ENCODE data around the gene CHAT. TPM values are rescaled to one million over a fixed set of nuclear protein-coding genes. Genes with fewer than 3 reads are reported as not detected.

Gene CHAT
- total RNA-seq, 4 donors from 2014 or later = not detected

GRCh38 chr10:49627038-49627437, 13.2 kb downstream of the CHAT start:
- Histone ChIP-seq H3K4me1 (no peaks in the 10 kb centered on the region), H3K27me3 (no peaks in the 10 kb centered on the region), H3K36me3 (no peaks in the 10 kb centered on the region), H3K9me3 (no peaks in the 10 kb centered on the region), H3K27ac (no peak overlapping the region), H3K4me3 (no peak overlapping the region)
- TF ChIP-seq EP300 (IDR thresholded peaks at IDR 0.05) (no peak), CTCF (IDR thresholded peaks at IDR 0.05) (no peak), POLR2A (IDR thresholded peaks at IDR 0.05) (no peak)
- 89 to 90% methylated on average over 7 of the region's 7 CpGs for WGBS, 2 donors
- no peak for DNase-seq (ENCODE audit: low spot score in 2 of 2)

- TF ChIP-seq CTCF (IDR thresholded peaks at IDR 0.05) = no peak
- TF ChIP-seq EP300 (IDR thresholded peaks at IDR 0.05) = no peak
- TF ChIP-seq POLR2A (IDR thresholded peaks at IDR 0.05) = no peak
- no peaks in the 10 kb centered on the region for H3K27me3 ChIP-seq
- WGBS, 2 donors = 89% methylated on average over 17 to 18 of the region's 18 CpGs
- H3K27ac ChIP-seq = no peak overlapping the region
- no peaks in the 10 kb centered on the region for H3K36me3 ChIP-seq
- no peak for DNase-seq (ENCODE audit: low spot score in 2 of 2)
- H3K9me3 ChIP-seq = no peaks in the 10 kb centered on the region
- no peak overlapping the region for H3K4me3 ChIP-seq
- H3K4me1 ChIP-seq = no peaks in the 10 kb centered on the region
Measured at GRCh38 chr10:49627644-49628247, 13.9 kb downstream of the CHAT start.

- Histone ChIP-seq H3K27me3 (no peaks in the 10 kb centered on the region), H3K4me1 (no peaks in the 10 kb centered on the region), H3K36me3 (no peaks in the 10 kb centered on the region), H3K27ac (no peak overlapping the region), H3K4me3 (no peak overlapping the region), H3K9me3 (no peaks in the 10 kb centered on the region)
- WGBS, 2 donors = 88% methylated on average over 8 of the region's 8 CpGs
- DNase-seq (ENCODE audit: low spot score in 2 of 2) = no peak
- TF ChIP-seq EP300 (IDR thresholded peaks at IDR 0.05) (no peak), CTCF (IDR thresholded peaks at IDR 0.05) (no peak)
Measured at GRCh38 chr10:49628599-49628998, 14.8 kb downstream of the CHAT start.

GRCh38 chr10:49629431-49629881, 15.6 kb downstream of the CHAT start:
- H3K4me3 ChIP-seq = no peak overlapping the region
- H3K4me1 ChIP-seq = no peaks in the 10 kb centered on the region
- H3K9me3 ChIP-seq = no peaks in the 10 kb centered on the region
- H3K36me3 ChIP-seq = no peaks in the 10 kb centered on the region
- DNase-seq (ENCODE audit: low spot score in 2 of 2) = no peak
- H3K27me3 ChIP-seq = no peaks in the 10 kb centered on the region
- H3K27ac ChIP-seq = no peak overlapping the region
- no peak for TF ChIP-seq EP300 (IDR thresholded peaks at IDR 0.05)
- TF ChIP-seq POLR2A (IDR thresholded peaks at IDR 0.05) = no peak
- no peak for TF ChIP-seq CTCF (IDR thresholded peaks at IDR 0.05)
- WGBS, 2 donors = 66 to 68% methylated on average over 9 of the region's 9 CpGs

GRCh38 chr10:49631975-49632374, 18.1 kb downstream of the CHAT start:
- no peak for TF ChIP-seq POLR2A (IDR thresholded peaks at IDR 0.05)
- no peak for TF ChIP-seq CTCF (IDR thresholded peaks at IDR 0.05)
- no peak overlapping the region for H3K27ac ChIP-seq
- H3K27me3 ChIP-seq = no peaks in the 10 kb centered on the region
- H3K4me3 ChIP-seq = no peak overlapping the region
- no peaks in the 10 kb centered on the region for H3K9me3 ChIP-seq
- 87 to 92% methylated on average over 6 of the region's 6 CpGs for WGBS, 2 donors
- no peak for DNase-seq (ENCODE audit: low spot score in 2 of 2)
- no peaks in the 10 kb centered on the region for H3K4me1 ChIP-seq
- H3K36me3 ChIP-seq = no peaks in the 10 kb centered on the region

Data from tibial nerve (tissue), 4 donors.